Retinal pigment epithelial cell (primary cell): ENCODE measurements around the gene TBC1D4.

ENCODE experiments used
- DNase-seq: peaks from one replicate; pipeline ENCODE4 v3.0.0-alpha.2; 2010; ENCODE audit warnings: low read depth
- H3K4me3 ChIP-seq: 2 replicates; pipeline ENCODE4 v1.5.1; 2011; ENCODE audit warnings: mild to moderate bottlenecking, low read length, control low read depth, moderate library complexity
- TF ChIP-seq, protein P1 (sequence below): conservative IDR thresholded peaks from 2 replicates; pipeline ENCODE4 v1.5.1; 2011; ENCODE audit warnings: low read depth, low read length, control low read depth, inconsistent platforms

Gene TBC1D4

DNA sequence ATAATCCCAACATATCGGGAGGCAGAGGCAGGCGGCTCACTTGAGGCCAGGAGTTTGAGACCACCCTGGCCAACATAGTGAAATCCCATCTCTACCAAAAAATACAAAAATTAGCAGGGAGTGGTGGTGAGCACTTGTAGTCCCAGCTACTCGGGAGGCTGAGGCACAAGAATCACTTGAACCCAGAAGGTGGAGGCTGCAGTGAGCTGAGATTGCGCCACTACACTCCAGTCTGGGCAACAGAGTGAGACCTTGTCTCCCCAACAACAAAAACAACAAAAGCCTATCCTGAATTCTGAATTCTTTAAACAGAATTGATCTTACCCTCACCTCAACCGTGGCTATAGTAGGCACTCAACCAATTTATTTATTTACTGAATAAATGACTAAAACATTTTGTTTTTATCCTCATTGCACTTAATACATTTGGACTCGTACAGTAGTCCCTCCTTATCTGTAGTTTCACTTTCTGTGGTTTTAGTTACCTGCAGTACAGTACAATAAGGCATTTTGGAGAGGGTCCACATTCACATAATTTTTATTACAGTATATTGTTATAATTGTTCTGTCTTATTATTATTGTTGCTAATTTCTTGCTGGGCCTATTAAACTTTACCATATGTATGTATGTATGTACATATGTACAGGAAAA is 98.8 kb downstream of the TBC1D4 start:
- TF ChIP-seq, protein P1, sequence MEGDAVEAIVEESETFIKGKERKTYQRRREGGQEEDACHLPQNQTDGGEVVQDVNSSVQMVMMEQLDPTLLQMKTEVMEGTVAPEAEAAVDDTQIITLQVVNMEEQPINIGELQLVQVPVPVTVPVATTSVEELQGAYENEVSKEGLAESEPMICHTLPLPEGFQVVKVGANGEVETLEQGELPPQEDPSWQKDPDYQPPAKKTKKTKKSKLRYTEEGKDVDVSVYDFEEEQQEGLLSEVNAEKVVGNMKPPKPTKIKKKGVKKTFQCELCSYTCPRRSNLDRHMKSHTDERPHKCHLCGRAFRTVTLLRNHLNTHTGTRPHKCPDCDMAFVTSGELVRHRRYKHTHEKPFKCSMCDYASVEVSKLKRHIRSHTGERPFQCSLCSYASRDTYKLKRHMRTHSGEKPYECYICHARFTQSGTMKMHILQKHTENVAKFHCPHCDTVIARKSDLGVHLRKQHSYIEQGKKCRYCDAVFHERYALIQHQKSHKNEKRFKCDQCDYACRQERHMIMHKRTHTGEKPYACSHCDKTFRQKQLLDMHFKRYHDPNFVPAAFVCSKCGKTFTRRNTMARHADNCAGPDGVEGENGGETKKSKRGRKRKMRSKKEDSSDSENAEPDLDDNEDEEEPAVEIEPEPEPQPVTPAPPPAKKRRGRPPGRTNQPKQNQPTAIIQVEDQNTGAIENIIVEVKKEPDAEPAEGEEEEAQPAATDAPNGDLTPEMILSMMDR, result no peak
- H3K4me3 ChIP-seq, result no peak overlapping the region
- DNase-seq, result no peak

DNA sequence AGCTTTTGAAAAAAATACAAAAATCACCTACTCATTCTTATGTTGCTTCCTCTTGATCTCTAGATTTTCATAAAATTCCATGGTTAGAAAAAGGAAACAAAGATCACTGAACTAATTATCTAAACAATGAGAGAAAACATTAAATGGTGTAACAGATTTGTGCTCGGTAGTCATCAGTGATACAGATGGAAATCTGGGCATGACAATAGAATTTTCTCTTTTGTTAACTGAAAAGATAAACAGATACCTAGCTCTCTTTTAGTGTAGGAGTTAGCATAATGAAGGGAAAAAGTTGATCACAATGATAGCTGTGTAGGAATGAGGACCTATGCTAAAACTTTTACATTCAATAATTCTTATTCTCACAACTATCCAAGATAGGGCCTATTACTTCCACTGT is 103.7 kb downstream of the TBC1D4 start:
- TF ChIP-seq, protein P1, result no peak
- DNase-seq, result no peak
- H3K4me3 ChIP-seq, result no peak overlapping the region

DNA sequence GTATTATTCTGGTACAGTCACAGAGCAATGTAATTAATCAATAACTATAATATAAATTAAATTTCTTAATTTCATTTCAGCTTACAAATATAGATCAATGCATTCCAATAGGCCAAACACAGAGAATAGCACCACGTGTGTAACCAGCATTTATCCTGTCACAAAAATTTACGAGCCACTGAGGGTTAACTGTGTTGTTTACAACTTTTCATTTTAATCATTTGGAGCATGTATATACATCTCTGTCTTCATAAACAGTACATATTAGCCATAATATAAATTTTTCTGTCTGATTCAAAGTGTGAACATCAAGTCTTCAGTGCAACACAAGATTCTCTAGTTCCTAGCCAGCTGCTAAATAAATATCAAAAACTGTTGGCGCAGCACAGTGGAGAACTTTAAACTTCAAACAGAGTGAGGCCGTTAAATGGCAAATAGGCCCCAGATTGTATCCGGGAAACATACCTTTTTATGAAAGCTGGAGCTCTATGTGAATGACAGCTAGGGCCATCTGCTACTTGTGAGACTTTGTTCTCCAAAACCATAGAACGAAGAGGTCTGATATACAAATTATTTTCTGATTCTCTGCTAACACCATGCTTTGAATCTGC is 105.1 kb downstream of the TBC1D4 start:
- no peak for DNase-seq
- H3K4me3 ChIP-seq, result no peak overlapping the region
- TF ChIP-seq, protein P1, result no peak

DNA sequence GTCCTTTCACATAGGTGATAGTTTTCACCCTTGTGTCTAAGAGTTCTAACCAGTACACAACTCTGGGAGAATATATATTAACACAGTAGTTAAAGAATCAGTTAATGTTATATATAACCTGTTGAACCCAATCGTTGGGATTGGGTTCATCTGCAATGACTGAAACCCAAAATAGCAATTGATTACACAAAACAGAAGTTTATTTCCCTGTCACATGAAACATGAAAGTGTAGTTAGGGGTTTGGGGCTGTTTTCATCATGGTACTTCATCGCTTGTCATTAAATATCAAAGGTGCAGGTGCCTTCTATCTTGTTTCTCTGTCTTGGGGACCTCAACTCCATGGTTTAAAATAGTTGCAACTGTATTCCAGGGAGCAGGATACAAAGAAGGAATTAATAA is 106.6 kb downstream of the TBC1D4 start:
- TF ChIP-seq, protein P1, result no peak
- no peak overlapping the region for H3K4me3 ChIP-seq
- DNase-seq, result no peak

DNA sequence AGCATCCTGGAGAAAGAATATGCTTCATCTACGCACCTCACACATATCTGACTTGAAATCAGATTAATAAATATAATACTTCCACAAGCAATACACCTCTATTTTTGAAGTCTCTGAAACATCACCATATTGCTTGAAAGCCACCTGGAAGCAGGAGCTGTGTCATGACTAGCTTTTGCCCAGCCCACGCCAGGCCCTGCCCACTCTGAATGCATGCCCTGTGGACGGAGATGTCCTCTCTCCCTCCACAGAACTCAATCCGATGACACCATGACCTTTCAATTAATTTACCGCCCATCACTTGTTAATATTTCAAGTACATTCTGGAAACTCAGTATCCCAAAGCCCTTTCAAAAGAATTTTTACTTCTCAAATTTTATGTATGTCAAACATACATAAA is 108.0 kb downstream of the TBC1D4 start:
- H3K4me3 ChIP-seq, result no peak overlapping the region
- TF ChIP-seq, protein P1, result no peak

DNA sequence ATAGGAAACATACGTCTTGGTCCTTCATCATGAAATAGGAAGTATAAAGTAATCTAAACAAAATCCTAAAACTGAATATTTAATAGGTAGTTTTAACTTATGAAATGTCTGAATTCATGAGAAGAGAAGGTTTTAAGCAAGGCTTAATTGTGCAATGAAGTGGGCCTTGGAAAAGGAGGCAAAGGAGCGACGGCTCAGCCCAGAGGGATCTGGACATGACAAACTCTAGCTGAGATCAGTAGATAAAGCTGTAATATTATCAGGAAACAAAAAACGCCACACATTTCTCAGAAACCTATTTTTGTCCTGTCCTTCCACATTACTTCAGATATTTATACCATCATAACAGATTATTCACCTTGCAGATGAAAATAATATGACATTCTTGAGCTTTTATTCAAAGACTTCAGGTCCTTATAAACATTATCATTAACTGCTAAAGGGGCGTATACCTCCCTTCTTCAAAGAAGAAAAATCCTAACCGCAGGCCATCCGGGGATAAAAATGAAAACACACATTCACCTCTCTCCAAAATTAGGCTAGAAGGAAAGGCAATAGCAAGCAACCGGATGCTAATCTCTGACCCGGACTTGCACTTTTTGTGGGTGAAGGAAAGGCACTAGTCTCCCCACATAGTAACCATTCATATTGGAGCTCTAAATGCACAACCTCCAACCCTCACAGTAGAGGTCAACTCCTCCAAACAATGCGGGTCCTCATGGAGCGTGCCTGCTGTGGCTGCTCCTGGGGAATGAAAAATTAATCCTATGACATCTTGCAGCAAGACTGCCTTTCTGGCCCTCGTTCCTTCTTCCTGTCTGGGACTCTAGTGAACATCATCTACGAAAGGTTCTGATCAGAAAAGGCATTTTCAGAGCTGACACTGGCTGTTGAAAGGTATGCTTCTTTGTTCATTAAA is 108.8 kb downstream of the TBC1D4 start:
- TF ChIP-seq, protein P1, result no peak
- H3K4me3 ChIP-seq, result no peak overlapping the region
- DNase-seq, result no peak

More for the DNA sequence above, 108.0 kb downstream of the TBC1D4 start:
- DNase-seq, result no peak
